ENCODE measurements around the gene RNU5D-1.

RNU5D-1 gene

GRCh38 chr1:44718091-44718490 lies 12.9 kb downstream of the RNU5D-1 start:
- no peak for DNase-seq (ENCODE audit: insufficient read length, low spot score)
- TF ChIP-seq SPI1 (IDR thresholded peaks at IDR 0.05; ENCODE audit: low read depth, low read length) (no peak), POU2F2 (IDR thresholded peaks at IDR 0.05; ENCODE audit: low read depth, low read length) (no peak), PAX5 (IDR thresholded peaks at IDR 0.05; ENCODE audit: insufficient read depth, low read length, severe bottlenecking) (no peak)
- no peak for FAIRE-seq

- no peak for DNase-seq (ENCODE audit: insufficient read length, low spot score)
- no peak for FAIRE-seq
- no peak for TF ChIP-seq POU2F2 (IDR thresholded peaks at IDR 0.05; ENCODE audit: low read depth, low read length)
Observed at GRCh38 chr1:44717653-44718052, 13.3 kb downstream of the RNU5D-1 start.

GRCh38 chr1:44717156-44717555 lies 13.8 kb downstream of the RNU5D-1 start:
- TF ChIP-seq POLR2AphosphoS5 (IDR thresholded peaks at IDR 0.05; ENCODE audit: low read depth, low read length) = no peak
- no peak for TF ChIP-seq POLR2A (IDR thresholded peaks at IDR 0.05; ENCODE audit: low read depth, low read length)
- no peak for TF ChIP-seq SPI1 (IDR thresholded peaks at IDR 0.05; ENCODE audit: low read depth, low read length)
- TF ChIP-seq POU2F2 (IDR thresholded peaks at IDR 0.05; ENCODE audit: low read depth, low read length) = no peak
- no peak for TF ChIP-seq TAF1 (IDR thresholded peaks at IDR 0.05; ENCODE audit: low read depth, low read length)
- no peak for TF ChIP-seq PAX5 (IDR thresholded peaks at IDR 0.05; ENCODE audit: insufficient read depth, low read length, severe bottlenecking)
- FAIRE-seq = no peak
- no peak for DNase-seq (ENCODE audit: insufficient read length, low spot score)

- TF ChIP-seq TAF1 (IDR thresholded peaks at IDR 0.05; ENCODE audit: low read depth, low read length) (no peak), SPI1 (IDR thresholded peaks at IDR 0.05; ENCODE audit: low read depth, low read length) (peak; percentile 40; the same call in 1 of the 2 replicates)
- no peak for DNase-seq (ENCODE audit: insufficient read length, low spot score)
- FAIRE-seq = peak; percentile 99
Observed at GRCh38 chr1:44714944-44715571, 15.9 kb downstream of the RNU5D-1 start.

- DNase-seq (ENCODE audit: insufficient read length, low spot score) (no peak), FAIRE-seq (no peak)
Observed at GRCh38 chr1:44714532-44714931, 16.4 kb downstream of the RNU5D-1 start.

GRCh38 chr1:44713321-44713781 lies 17.6 kb downstream of the RNU5D-1 start:
- TF ChIP-seq SPI1 (IDR thresholded peaks at IDR 0.05; ENCODE audit: low read depth, low read length) = no peak
- no peak for TF ChIP-seq TAF1 (IDR thresholded peaks at IDR 0.05; ENCODE audit: low read depth, low read length)
- TF ChIP-seq POLR2AphosphoS5 (IDR thresholded peaks at IDR 0.05; ENCODE audit: low read depth, low read length) = no peak
- TF ChIP-seq PAX5 (IDR thresholded peaks at IDR 0.05; ENCODE audit: insufficient read depth, low read length, severe bottlenecking) = no peak
- TF ChIP-seq POU2F2 (IDR thresholded peaks at IDR 0.05; ENCODE audit: low read depth, low read length) = no peak
- no peak for TF ChIP-seq POLR2A (IDR thresholded peaks at IDR 0.05; ENCODE audit: low read depth, low read length)
- FAIRE-seq = no peak
- DNase-seq (ENCODE audit: insufficient read length, low spot score) = no peak

More at GRCh38 chr1:44714532-44714931, 16.4 kb downstream of the RNU5D-1 start:
- TF ChIP-seq POLR2A (IDR thresholded peaks at IDR 0.05; ENCODE audit: low read depth, low read length) (no peak), SPI1 (IDR thresholded peaks at IDR 0.05; ENCODE audit: low read depth, low read length) (no peak), POU2F2 (IDR thresholded peaks at IDR 0.05; ENCODE audit: low read depth, low read length) (no peak), PAX5 (IDR thresholded peaks at IDR 0.05; ENCODE audit: insufficient read depth, low read length, severe bottlenecking) (no peak), POLR2AphosphoS5 (IDR thresholded peaks at IDR 0.05; ENCODE audit: low read depth, low read length) (no peak), TAF1 (IDR thresholded peaks at IDR 0.05; ENCODE audit: low read depth, low read length) (no peak)

- DNase-seq (ENCODE audit: insufficient read length, low spot score) (no peak), FAIRE-seq (peak; percentile 35)
- TF ChIP-seq POLR2AphosphoS5 (IDR thresholded peaks at IDR 0.05; ENCODE audit: low read depth, low read length) (no peak), TAF1 (IDR thresholded peaks at IDR 0.05; ENCODE audit: low read depth, low read length) (no peak), PAX5 (IDR thresholded peaks at IDR 0.05; ENCODE audit: insufficient read depth, low read length, severe bottlenecking) (no peak), SPI1 (IDR thresholded peaks at IDR 0.05; ENCODE audit: low read depth, low read length) (0 out of 2 replicates have a peak, but pooled peaks have one; percentile 10), POU2F2 (IDR thresholded peaks at IDR 0.05; ENCODE audit: low read depth, low read length) (no peak), POLR2A (IDR thresholded peaks at IDR 0.05; ENCODE audit: low read depth, low read length) (no peak)
Observed at GRCh38 chr1:44707959-44708831, 22.8 kb downstream of the RNU5D-1 start.

- peak; percentile 31 for FAIRE-seq
- no peak for DNase-seq (ENCODE audit: insufficient read length, low spot score)
- TF ChIP-seq SPI1 (IDR thresholded peaks at IDR 0.05; ENCODE audit: low read depth, low read length) (no peak), TAF1 (IDR thresholded peaks at IDR 0.05; ENCODE audit: low read depth, low read length) (no peak), POU2F2 (IDR thresholded peaks at IDR 0.05; ENCODE audit: low read depth, low read length) (no peak)
Observed at GRCh38 chr1:44707112-44707881, 23.7 kb downstream of the RNU5D-1 start.

GRCh38 chr1:44705938-44706337 lies 25.0 kb downstream of the RNU5D-1 start:
- TF ChIP-seq PAX5 (IDR thresholded peaks at IDR 0.05; ENCODE audit: insufficient read depth, low read length, severe bottlenecking) = no peak
- no peak for TF ChIP-seq POLR2AphosphoS5 (IDR thresholded peaks at IDR 0.05; ENCODE audit: low read depth, low read length)
- TF ChIP-seq POU2F2 (IDR thresholded peaks at IDR 0.05; ENCODE audit: low read depth, low read length) = no peak
- no peak for TF ChIP-seq SPI1 (IDR thresholded peaks at IDR 0.05; ENCODE audit: low read depth, low read length)
- TF ChIP-seq TAF1 (IDR thresholded peaks at IDR 0.05; ENCODE audit: low read depth, low read length) = no peak
- TF ChIP-seq POLR2A (IDR thresholded peaks at IDR 0.05; ENCODE audit: low read depth, low read length) = no peak
- no peak for DNase-seq (ENCODE audit: insufficient read length, low spot score)
- FAIRE-seq = no peak
